GM19099 (cell line): ENCODE data around the gene GABBR2.

Source experiments
- POLR2A ChIP-seq: IDR thresholded peaks from 3 replicates; pipeline ENCODE4 v1.6.1; 2011; ENCODE audit warnings: low read depth; ENCODE audit not compliant: insufficient read length; ENCODE audit errors: extremely low read depth

Gene GABBR2

DNA sequence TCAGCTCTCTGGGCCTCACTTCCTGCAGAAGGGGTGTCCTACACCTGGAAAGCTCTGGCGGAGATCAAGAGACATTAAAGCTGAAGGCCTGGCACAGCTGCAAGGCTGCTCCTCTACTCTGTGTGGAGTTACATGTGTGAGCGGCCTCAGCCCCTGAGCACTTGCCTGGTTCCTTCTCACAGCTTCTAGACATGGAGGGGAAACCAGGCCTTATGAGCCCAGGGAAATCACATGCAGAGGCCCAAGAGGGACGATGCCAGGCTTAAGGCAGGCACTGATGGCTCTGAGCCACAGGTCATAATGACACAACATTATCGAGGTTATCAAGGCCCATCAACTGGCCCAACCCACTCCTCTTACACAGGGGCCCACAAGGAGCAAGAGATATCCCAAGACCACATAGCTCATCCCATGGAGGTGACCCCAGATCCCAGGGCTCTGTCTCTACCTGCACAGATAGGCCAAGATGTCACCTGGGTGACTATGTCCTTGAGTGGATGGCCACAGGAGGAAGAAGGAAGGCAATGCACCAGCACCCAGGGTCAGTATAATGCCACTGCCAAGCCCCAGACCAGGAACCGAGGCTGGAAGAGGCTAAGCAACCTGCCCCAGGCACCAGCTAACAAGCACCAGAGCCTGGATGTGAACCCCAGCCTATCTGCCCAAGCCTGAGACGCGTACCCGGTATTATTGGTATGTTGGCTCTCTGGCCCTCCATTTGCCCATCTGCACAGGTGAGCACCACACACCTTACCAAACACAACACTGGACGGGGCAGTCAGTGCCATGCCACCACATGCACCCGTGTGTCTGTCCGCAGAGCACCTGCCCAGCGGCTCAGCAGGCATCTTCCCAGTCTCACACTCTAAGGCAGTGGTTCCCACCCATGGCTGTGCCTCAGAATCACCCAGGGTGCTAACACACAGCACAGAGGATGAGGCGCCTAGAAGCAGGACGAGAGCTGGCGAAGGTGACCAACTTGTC lies 143.3 kb downstream of the GABBR2 start:
- TF ChIP-seq POLR2A, result no peak

DNA sequence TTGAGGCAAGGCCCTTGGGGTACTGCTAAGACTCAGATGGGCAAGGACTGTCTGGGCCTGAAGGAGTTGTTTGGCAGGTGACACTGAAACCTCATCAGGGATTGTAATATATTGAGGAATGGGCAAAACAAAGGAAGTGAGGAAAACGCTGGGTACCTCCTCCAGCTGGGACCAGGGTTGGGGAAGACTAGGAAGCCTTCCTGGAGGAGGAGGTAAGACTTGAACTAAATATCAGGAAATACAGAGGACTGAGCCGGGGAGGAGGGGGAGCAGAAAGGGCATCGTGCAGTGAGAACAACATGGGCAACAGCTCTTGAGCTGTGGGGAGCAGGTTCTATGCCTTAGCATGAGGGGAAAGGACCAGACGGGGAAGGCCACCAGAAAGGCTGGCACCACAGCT lies 144.0 kb downstream of the GABBR2 start:
- TF ChIP-seq POLR2A, result no peak

DNA sequence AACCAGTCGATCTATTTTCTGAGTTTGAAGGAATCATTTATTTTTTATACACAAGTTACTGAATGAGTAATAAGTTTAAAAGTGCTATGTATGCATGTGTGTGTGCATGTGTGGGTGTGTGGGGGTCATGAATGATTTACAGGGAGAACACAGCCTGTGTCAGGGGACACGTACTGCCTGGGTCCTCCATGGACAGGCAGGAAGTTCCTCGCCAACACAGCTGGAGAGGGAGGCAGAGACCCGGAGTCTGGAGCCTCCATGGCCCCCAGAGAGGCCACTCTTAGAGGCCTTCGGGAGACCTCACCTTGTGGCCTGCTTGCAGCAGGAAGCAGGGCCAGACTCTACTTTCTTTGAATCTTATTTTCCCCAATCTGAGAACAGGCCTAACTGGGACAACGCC lies 144.7 kb downstream of the GABBR2 start:
- no peak for TF ChIP-seq POLR2A

DNA sequence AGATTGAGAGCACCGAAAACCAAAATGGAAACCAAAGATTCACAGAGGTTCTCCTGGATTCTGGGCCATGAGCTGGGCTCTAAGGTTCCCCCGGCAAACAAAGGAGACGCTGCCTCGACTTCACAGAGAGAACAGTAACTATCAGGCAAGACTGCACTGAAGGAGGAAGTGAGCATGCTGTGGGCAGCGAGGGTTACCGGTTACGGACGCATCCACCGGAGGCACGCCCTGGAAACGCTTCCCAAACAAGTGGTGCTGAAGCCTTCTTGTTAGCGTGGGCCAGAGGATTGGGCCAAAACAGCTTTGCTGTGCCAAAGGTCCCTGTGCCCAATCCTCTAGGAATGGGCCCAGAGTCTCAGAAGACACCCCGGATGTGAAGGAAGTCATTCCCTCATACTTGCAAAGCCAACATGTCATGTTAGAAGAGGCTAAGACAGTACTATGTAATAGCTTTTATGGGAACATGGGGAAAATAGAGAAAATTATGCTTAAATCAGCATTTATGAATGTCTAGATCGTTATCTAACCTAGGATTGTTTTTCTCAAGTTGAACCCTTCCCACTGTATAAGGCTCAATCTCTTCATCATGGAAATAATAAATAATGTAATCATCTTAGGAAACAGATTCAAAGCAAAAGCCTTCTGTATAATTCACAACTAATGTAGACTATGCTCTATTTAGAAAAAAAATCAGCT lies 145.4 kb downstream of the GABBR2 start:
- no peak for TF ChIP-seq POLR2A

DNA sequence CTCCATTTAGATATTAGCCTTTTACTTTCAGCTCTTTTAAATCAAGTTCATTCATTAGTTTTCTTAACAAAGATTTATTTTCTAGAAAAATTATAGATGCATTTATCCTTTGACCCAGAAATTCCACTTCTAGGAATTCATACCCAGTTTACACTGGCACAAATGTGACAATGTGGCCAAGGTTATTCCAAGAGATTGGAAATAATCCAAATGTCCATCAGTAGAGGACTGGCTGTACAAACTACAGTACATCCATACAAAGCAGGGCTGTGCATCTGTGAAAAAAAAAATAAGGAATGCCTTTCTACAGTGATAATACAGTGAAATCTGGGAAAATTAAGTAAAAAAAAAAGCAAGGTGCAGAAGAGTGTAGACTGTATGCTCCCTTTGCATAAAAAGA lies 149.2 kb downstream of the GABBR2 start:
- no peak for TF ChIP-seq POLR2A

DNA sequence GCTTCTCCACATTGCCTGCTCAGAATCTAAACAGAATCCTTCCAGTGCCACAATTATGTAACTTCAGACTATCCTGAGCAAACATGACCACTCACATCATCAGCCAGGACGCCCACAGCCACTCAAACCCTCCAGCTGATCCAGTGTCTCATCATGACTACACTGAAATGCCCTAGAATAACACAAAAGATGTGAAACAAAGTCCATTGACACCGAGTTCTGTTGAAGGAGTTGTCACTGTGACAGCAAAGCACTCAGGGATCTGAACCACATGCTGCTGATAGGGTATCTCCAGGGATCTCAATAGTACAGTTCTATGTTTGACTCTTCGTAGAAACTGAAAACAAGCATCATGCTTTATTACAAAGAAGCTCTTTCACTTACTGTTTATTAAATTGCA lies 150.2 kb downstream of the GABBR2 start:
- no peak for TF ChIP-seq POLR2A

DNA sequence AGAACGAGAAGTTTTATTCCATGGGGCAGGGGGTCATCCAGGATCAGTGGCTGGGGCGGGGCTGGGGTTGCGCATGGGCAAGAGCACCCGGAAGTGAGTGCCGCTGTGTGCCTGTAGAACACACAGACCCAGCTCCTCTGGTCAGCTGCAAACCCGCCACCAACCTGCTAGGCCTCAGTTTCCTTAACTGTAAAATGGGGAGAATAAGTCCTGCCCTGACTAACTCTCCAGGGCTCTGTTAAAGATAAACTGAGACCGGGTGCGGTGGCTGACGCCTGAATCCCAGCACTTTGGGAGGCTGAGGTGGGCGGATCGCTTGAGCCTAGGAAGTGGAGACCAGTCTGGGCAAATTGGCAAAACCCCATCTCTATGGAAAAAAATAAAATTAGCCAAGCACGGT lies 152.2 kb downstream of the GABBR2 start:
- no peak for TF ChIP-seq POLR2A

DNA sequence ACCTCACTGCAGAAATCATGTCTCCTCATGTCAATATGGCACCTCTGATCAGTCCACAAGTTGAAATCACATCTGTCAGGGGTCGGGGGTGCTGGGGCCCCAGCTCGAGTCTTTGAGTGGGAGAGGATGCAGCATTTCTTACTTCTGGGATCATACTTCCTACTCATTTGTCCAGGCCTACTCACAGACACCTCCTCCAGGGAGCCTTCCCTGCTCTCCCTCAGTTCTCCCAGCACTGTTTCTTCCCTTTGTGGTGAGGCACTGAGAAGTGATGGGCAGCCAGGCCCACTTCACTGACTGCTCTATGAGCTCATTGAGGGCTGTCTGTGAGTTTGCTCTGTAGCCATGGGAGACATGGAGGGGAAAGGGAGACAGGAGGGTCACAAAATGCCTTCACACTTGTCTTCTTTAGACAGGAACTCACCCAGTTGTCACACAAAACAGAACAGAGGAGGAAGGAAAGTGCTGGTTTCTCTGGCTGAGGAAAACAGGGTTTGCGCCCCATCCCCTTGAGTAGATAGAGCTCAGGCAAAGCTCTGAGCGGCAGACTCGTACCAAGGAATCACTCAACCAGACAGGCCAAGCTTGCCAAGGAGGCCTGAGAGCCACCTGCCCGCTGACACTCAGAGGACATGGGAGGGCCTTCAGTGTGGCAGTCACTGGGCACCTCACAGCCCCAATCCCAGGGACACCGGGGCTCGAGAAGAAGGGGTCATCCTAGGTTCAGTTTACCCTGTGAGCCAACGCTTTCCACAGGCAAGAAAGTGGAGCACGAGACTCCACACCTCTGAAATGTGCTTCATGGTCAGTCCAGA lies 152.9 kb downstream of the GABBR2 start:
- no peak for TF ChIP-seq POLR2A

DNA sequence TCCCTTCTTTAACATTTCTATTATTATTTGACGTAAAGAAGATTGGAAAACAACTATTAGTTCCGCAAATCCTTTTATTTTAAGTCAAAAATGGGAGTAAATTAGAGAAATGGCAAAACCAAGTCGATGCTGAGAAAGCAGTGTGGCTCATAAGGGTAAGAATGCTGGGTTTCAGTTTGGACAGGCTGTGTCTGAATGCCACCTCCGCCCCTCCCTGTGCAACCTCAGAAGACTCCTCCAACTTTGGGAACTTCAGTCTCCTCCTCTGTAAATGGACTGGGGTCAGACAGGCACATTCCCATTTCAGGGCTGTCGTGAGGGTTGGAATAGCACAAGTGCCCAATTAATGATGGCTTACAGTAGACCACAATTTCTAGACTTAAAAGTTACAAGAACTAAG lies 154.0 kb downstream of the GABBR2 start:
- TF ChIP-seq POLR2A, result no peak

DNA sequence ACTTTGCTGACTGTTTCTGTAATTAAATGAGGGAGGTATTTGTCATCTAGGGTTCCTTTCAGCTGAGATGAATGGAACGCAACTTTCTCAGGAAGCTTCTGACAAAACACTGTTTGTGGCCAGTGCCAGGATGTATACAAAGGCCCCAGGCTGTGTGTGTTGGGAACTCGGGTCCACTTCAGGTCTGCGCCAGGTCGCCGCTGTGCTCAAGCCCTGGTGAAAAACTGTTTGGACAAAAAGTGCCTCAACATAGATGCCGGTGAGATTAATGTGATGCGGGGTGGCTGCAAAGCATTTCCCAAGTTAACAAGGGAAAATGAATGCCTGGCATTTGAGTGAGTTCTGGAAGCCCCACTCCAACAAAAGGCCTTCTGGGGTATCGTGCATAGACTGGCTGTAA lies 156.4 kb downstream of the GABBR2 start:
- no peak for TF ChIP-seq POLR2A

DNA sequence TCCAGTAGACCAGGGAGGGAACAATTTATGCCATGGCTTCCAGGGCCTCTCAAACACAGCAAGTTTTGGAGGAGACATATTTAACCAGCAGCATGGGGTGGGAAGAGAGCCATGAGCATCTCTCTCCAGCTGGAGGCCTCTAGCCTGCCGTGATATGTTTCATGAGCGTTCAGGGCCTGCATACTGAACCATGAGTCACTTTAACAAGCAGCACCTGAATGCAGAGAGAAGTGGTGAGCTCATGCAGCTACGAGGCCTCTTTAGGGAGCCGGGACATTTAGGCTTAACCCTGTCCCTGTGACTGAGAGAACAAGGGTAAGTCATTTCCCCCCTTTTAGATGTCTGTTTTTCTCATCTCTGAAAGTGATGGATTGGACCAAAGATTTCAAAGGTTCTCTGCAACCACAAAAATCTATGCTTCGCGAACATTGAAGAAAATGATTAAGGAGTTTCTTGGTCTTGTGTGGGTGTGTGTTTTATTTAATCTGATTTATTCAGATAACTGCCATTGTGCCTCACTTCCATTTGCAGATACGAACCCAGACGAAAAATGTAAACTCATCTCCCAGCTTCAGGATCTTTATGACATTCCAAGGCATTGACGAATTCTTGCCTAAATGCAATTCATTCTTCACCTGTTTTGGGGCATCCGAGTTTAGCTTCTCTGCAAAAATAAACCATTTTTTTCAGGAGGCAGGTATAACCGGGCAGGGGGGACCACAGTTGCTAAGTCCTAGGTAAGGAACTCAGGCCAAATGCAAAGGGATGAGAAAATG lies 157.0 kb downstream of the GABBR2 start:
- no peak for TF ChIP-seq POLR2A

DNA sequence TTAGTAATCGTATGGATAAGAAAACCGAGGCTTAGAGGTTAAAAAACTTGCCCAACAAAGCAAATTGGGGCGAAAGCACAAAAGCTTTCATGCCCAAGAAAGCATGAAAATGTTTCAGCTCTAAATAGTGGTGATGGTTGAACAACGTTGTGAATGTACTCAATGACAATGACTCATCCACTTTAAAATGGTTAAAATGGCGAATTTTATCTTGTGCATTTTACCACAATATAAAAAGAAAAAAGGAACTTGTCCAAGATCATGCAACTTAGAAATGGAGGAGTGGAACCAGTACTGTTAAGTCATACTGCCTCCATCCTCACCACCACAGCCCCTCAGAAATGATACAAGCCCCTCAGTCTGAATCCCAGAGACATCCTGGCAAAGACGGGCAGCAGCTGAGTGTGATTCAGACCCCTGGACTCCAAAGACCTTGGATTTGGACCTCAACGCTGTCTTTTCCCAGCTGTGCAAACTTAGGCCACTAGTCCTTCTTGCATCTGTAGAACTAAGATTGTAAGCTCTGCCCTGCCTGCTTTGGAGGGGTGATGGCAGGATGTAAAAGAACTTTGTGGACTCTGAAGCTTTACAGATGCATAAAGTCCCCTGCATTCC lies 158.4 kb downstream of the GABBR2 start:
- TF ChIP-seq POLR2A, result no peak

DNA sequence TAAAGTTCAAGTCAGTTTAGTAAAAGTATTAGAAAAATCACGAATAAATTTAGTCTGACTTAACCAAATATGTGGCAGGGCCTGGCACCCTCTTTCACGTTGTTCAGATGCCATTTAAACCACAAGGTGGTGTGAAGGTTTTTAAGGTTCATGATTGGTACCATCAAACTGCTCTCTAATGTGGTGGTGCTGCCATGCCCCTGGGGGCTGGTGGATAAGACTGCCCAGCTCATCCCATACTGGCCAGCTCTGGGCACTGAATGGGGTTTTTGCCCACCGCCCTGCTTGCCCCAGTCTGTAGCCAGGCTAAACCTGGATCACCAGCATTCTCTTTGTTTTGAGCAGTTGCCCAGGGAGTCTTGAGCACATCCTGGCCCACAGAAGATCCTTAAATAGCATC lies 159.3 kb downstream of the GABBR2 start:
- no peak for TF ChIP-seq POLR2A

DNA sequence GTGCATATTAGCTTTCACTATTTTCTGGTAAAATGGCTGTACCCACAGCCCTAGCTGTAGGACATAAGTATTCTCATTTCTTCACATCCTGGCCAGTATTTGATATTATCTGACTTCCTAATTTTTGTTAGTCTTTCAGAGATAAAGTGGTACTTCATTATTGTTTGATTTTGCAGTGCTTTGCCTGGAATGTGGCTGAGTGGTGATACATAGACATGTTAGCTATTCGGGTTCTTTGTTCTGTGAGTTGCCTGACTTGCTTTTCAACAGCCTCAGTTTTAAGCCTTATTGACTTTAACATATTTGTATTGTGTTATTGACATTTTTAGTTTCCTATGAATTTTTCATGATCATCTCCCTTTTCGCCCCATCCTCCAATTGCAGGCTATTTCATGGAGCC lies 161.1 kb downstream of the GABBR2 start:
- no peak for TF ChIP-seq POLR2A
